Astrocyte of the hippocampus (primary cell): ENCODE results near the gene LCE3B.
"Not testable (repeated sequence)": the region's sequence is repeated elsewhere in the genome, so short reads cannot be mapped to it uniquely, and the experiment has no call there.

ENCODE experiments used
- DNase-seq: peaks from one replicate; pipeline ENCODE4 v3.0.0; 2011; ENCODE audit warnings: low read depth, low spot score

Gene LCE3B, protein sequence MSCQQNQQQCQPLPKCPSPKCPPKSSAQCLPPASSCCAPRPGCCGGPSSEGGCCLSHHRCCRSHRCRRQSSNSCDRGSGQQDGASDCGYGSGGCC

DNA sequence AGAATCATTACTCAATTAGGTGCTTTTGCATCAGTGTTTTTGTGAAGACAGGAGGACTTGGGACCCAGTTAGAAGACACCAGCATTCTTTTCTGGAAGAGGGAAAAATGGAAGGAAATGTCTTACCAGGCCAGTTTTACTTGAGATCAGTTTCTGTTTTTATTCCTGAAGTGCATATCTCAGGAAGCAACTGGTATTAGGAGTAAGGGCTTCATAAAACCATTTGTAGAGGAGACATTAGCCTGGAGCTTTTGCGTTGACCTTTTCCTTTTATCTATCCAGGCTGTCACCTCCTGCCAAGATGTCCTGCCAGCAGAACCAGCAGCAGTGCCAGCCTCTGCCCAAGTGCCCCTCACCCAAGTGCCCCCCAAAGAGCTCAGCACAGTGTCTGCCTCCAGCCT, at the start of gene LCE3B:
Gene LCE3B (plus strand): TSS at position 301 of the 400 bp plus-strand sequence. CDS start 0 bp downstream, at position 301.
- DNase-seq, result no peak

DNA sequence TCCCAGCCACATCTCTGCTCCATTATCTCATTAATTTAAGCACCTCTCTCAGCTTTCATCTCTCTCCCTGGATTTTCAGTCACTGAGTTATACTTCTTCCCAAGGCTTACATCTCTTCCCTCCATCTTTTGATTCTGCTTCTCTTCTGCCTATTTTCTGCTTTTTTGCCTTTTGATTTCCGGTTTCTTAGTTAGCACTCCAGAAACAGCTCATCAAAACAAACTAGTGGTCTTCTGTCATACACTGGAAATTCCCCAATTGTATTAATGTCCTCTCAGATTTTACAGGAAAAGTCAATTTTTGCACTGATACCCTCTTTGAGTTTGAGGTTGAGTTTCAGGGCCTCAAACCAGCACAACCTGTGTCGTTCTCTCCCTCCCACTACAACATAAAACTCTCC, 48.5 kb upstream of the LCE3B start:
- no peak for DNase-seq

DNA sequence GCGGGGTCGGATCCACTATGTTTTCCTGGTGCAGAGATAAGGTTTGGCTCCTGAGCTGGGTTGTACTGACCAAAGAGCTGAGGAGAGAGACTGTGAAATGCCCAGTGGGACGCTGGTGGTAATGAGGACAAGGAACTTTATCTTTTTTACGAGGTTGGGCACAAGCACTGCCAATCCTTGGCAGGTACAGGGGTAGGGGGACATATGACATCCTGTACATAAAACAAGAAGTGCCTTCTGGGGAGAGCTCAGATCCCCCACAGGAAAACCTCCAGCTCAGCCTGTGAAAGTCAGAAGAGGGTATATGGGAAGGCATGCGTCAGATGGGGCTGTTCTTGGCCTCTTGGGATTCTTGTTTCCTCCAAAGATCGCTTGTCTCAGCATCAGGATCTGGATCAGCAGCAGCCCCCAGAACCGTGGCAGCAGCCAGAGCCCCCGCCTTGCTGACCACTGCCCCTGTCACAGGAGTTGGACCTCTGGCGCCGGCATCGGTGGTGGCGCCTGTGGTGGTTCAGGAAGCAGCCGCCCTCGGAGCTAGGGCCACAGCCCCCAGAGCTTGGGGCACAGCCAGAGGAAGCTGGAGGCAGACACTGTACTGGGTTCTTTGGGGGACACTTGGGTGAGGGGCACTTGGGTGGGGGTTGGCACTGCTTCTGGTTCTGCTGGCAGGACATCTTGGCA, 47.9 kb upstream of the LCE3B start:
- DNase-seq, result no peak

DNA sequence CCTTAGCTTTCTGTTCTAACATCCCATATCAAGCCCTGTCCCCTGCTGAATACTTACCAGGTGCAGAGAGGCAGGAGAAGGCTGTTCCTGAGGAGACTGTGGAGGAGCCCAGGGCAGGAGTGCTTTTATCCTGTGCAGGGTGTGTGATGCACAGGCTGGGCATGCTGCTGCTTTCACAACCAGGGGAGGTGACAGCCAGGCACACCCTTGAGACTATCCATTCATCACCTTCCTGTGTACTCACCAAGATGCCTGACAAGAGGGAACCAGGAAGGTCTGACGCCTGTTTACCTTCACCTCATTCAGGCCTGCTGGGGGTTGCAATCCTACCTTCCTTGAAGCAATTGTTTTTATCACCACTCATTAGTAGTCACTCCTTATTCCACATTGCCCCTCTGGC, 46.9 kb upstream of the LCE3B start, which contains the start of gene LCE3E:
Gene LCE3E (minus strand): TSS at position 100 of the 400 bp plus-strand sequence. CDS start 572 bp downstream, outside the sequence.
- DNase-seq, result no peak

DNA sequence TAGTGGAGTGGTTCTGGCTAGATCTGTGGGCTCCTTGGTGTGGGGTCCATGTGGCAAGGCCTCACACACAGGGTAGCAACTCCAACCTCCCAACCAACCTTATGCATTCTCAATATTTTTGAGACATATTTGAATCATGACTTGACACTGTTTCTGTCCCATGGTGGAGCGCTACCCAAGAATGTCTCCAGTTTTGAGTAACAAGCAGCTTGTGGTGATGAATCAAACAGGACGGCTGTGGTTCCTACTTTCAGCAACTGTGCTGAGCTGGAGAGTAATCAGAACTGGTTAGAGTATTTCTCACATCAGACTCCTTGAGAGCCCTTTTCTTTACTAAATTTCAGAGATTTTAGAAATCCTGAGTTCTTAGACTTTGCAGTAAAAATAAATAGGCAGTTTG, 36.4 kb upstream of the LCE3B start:
- DNase-seq, result no peak

DNA sequence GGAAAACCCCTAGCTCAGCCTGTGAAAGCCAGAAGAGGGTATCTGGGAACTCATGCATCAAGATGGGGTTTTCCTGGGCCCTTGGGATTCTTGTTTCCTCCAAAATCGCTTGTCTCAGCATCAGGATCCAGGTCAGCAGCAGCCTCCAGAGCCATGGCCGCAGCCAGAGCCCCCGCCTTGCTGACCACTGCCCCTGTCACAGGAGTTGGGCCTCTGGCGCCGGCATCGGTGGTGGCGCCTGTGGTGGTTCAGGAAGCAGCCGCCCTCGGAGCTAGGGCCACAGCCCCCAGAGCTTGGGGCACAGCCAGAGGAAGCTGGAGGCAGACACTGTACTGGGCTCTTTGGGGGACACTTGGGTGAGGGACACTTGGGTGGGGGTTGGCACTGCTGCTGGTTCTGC, 34.1 kb upstream of the LCE3B start:
- not testable (repeated sequence) for DNase-seq

DNA sequence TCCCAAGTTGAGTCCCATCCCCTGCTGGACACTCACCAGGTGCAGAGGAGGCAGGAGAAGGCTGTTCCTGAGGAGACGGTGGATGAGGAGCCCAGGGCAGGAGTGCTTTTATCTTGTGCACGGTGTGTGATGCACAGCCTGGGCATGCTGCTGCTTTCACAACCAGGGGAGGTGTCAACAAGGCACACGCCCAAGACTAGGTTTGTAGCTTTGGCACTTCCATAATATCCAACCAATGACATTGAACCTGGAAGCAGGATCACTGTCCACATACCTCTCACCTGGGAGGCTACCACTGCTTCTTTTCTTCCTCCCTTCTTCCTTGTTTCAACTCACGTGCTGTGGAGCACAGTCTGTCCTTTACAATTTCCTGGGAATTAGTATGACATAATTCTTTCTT, 33.2 kb upstream of the LCE3B start, which contains the start of gene LCE3D:
Gene LCE3D (minus strand): TSS at position 84 of the 400 bp plus-strand sequence. CDS start 580 bp downstream, outside the sequence.
- no peak for DNase-seq

DNA sequence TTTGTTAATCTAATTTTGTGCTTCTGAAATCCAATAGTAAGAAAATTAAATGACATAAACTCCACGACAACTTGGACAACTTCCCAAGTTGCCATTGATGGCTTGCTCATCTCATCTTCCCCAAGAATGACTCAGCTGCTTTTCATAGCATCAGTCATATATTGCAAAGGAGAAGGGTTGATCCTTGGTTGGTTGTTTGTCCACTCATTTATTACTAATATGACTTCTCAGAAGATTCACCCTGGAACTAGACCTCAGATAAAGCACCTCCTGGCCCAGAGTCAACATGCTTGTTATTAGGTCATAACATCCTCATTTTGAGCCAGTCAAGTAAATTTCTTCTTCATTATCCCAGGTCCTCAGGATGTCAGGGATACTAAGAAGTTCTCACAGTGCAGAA, 31.0 kb upstream of the LCE3B start:
- DNase-seq, result no peak

DNA sequence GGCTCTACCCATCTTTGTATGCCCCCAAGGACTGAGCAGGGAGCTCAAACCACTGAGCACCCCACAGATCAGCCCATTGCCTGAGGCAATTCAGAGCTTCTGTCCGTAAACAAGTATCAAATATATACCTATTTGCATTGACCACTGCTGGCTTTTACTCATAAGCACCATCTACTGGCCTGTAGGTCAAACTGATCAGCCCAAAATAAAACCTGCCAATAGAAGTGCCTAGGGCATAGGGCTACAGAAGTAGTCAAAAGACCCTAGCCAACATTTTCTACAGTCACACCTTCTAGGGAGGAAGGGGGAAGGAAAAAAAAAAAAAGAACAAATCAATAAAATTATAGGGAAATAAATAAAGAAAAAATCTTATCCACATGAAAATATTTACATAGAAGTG, 28.0 kb upstream of the LCE3B start:
- DNase-seq, result no peak

DNA sequence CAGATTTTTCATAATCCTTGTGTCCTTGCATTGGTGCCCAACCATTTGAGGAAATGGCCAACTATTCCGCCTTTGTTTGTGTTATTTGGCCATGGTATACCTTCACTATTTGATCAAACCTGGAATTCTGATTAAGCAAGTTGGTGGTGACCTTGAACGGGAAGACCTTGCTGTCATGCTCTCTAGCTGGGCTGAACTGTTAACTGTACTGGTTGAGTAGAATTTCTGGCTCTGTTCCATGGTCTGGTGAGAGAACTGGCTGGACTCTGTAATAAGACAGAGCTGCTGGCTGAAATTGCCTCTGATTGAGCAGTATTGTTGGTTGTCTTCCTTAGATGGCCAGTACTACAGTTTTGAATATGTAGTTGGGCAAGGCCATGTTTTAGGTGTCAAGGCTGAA, 16.6 kb upstream of the LCE3B start:
- no peak for DNase-seq

DNA sequence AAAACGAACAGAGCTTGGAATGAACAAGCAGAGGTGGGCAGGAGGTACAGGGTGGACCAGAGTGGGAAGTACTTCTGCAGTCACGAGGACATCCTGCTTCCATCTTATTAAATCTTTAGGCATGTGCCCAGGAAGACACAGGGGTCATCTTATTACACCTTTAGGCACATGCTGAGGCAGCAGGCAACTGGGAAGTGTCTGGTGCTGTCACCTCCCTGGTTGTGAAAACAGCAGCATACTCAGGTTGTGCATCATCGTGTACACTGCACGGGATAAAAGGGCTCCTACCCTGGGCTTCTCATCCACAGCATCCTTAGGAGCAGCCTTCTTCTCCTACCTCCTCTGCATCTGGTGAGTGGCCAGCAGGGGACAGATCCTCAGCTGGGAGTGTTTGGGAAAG, 13.7 kb upstream of the LCE3B start, which contains the start of gene LCE3C:
Gene LCE3C (plus strand): TSS at position 301 of the 400 bp plus-strand sequence. CDS start 498 bp downstream, outside the sequence.
- DNase-seq, result no peak

DNA sequence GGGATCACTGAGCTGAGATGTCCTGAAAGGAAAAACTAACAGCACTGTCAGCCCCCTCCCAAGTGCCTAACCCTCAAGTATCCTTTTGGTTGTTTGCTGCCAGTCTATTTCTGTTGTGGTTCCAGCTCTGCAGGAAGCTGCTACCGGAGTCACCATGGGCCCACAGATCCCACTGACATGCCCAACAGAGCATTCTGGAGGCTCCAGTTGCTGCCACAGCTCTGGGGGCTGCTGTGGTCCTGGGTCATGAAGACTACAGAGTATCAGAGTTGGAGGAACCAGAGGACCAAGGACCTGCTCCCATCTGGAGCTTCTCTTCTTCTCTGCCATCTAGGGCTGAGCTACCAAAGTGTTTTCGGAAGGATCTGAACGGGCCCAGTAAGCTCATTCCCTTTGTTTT, 8.4 kb downstream of the LCE3B start:
- no peak for DNase-seq

DNA sequence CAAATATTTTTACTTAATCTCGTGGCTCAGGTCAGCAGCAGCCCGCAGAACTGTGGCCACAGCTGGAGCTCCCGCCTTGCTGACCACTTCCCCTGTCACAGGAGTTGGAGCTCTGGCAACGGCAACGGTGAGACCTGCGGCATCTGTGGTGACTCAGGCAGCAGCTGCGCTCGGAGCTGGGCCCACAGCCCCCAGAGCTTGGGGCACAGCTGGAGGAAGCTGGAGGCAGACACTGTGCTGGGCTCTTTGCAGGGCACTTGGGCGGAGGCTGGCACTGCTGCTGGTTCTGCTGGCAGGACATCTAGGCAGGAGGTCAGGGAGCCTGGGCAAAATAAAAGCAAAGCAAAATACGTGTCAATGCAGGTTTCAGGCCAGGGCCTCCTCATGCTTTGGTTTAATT, 9.2 kb downstream of the LCE3B start, which contains the start of gene LCE3A:
Gene LCE3A (minus strand): TSS at position 301 of the 400 bp plus-strand sequence. CDS start 0 bp downstream, at position 301.
- no peak for DNase-seq

DNA sequence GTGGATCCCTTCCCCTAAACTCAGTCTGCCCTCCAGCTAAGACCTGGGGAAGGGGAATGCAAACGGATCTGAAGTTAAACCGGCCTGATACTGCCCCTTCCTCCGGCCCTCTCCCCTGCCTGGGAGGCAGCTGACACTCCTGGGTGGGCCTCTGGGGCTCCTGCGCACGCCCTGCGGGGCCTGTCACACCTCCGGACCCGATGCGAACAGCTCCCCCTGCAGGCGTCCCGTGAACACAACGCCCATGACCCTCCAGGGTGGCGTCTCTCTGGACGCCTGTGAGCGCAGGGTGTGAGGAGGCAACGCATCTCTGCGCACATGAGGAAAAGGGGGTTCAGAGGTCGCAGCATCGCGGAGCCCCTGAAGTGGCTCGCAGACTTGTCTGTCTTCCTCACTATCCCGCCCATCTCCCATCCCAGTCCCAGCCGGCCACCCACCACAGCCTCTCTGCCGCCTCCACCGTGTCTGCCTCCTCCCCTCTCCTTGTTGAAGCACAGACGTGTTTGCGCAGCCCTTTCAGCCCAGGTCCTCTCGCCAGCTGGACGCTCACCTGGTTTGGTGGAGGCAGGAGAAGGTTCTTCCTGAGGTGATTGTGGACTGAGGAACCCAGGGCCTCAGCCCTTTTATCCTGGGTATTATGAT, 9.7 kb downstream of the LCE3B start:
- DNase-seq, result no peak

DNA sequence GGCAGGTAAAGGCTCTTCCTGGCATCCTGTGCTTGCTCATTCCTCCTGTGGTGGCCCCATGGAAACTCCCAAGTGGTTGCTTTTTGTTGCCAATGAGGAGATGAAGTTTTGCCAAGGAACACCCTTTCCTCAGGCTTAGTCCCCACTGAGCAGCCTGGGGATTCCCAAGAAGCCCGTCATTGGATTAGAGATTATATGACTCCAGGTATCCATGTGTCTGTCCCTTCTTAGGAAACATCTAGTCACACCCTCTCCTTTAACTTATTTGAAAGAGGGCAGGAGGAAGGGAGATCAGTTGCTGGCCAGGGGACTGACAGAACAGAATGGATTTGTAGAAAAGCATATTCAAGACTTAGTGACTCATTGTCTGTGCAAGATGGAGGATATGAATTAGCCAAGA, 13.1 kb downstream of the LCE3B start:
- no peak for DNase-seq

DNA sequence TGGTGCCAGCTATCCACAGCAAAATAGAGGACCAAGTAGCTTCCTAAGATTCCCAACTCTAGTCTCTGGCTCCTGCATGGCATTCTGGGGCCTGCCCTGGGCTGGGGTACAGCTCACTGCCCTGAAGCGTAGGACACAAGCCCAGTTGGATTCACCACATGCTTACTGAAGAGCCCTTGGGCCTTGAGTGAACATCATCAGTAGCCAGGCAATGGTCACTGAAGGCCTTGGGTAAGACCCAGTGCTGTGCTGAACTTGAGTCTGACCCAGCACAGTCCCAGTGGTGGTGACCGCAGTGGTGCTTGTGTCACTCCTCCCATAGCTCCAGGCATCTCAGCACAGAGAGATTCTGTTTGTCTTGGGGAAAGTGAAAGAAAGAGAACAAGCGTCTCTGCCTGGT, 17.0 kb downstream of the LCE3B start:
- DNase-seq, result no peak

DNA sequence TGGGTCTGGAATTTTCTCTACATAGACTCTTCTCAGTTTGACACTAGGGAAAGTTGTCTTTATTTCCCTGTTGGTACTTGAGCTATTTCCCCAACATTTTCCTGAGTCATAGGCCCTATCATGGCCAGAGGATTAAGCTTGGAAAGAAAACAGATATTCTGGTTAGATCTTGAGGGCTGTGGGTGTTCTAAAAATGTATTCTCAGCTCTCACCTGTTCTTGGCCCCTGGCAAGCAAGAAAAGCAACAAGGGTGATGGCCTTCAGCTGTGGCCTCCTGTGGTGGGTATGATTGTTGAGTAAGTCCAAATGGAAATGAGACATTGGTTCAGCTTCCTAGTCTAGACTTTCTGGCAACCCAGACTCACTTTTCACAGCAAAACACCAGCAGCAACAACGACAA, 26.7 kb downstream of the LCE3B start:
- no peak for DNase-seq

DNA sequence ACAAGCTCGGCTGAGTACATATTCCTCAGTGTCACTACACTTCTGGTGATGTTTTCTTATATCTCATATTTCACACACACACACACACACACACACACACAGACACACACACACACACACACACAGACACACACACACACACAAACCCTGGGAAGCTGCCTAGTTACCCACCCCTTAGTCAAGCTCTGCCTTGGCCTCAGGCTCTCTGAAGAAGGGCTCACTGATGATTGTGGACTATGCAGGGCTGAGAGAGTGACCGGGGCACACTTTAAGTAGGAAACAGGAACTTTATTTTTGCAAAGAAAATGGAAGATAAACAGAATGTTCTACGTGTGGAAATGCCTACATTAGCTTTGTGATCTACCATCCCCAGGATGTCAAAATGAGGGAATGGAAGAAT, 30.3 kb downstream of the LCE3B start:
- no peak for DNase-seq

DNA sequence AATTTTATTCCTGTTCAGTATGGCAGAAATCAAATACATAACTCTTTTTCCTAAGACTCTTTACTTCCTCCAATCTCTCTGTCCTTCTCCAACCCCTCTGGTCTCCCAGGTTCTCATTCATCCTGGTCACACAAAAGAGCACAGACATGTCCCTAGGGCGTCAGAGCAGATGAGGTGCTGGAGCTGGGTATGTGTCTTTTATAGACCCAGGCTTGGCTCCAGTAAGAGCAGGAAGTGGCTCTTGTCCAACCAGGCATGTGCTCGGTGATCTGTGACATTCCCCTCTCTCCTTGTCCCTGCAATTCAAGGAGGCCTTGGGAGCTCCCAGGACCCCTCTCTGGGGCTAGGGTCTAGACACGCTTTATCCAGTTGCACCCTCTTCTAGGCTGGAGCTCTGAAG, 31.5 kb downstream of the LCE3B start:
- no peak for DNase-seq

DNA sequence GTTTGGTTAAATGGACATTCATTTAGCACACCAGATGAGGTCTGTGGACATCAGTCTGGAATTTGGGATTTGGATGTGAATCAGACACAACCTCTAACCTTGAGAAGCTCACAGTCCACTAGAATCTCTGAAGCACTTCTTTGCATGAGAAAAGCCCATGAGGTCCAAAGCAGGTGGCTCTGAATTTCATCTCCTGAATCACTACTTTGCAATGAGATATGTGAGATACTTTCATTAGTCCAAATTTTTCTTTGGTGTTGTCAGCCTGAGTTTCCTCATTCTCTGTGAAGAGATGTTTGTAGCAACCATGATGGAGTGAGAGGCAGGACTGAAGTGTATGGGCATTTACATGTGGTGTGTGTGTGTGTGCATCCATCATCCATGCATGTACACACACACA, 33.0 kb downstream of the LCE3B start:
- no peak for DNase-seq

DNA sequence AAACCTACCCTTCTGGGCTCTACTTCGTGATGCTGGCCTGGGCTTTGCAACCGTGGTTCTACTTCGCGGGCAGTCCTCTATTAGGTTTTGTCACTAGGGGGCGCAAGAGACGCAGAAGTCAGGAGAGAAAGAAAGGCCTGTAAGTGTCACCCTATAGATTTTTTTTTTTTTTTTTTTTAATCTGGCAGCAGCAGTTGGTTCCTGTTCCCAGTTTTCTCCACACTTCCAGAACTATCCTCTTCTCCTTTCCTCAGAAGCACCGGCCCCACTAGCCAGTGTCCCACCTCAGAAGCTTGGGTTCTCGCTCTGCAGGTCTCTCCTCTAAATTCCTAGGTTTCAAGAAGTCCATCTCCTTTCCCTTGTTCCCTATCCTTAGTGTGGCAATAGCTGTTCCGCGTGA, 40.5 kb downstream of the LCE3B start:
- peak; percentile 44 for DNase-seq

DNA sequence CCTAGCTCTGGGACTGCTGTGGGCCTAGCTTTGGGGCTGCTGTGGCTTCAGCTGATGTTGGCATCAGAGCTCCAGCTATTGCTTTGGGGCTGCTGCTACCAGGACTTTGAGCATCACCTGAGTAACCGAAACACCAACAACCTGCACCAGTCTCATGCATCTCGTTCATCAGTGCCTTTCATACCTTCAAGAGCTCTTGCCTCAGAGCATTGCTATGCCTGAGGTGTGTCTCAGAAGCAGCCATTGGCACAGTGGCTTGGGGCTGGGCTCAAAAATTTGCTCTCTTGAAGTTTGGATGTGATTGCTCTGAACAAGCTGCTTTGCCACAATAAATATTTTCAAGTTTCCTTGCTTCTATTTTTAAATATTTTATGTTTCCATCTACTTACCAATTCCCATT, 42.8 kb downstream of the LCE3B start:
- DNase-seq, result no peak

DNA sequence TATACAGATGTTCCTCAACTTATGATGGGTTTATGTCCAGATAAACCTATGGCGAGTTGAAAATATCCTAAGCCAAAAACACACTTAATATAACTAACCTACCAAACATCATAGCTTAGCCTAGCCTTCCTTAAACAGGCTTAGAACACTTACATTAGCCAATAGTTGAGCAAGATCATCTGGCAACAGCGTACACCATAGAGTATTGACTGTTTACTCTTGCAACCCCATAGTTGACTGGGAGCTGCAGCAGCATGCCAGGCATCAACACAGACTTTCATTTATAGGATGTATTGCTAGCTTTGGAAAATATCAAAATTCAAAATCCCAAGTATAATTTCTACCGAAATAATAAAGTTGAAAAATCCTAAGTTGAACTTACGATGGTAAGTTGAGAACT, 44.1 kb downstream of the LCE3B start:
- no peak for DNase-seq
